HEK293T (cell line): ENCODE data around the gene AMIGO2.

ENCODE experiments used
- CTCF ChIA-PET: fragments of 350-600 bp; formaldehyde crosslinking; extraction: SDS; loops from one replicate; lab custom pipeline; 2021; ENCODE audit warnings: antibody characterized with exemption, inconsistent platforms; lab: Yijun Ruan, JAX
- POLR2A ChIA-PET: fragments of 350-600 bp; formaldehyde crosslinking; extraction: SDS; loops from one replicate; lab custom pipeline; 2020; ENCODE audit warnings: antibody characterized with exemption, inconsistent platforms; lab: Yijun Ruan, JAX
- DNase-seq: peaks from one replicate; pipeline ENCODE4 v3.0.0; 2012; ENCODE audit warnings: mixed read lengths; ENCODE audit errors: extremely low spot score
- ARNT ChIP-seq: fragments of 450-650 bp; IDR thresholded peaks from 2 replicates; pipeline ENCODE4 v1.6.1; 2017; ENCODE audit warnings: mild to moderate bottlenecking
- BHLHE40 ChIP-seq: fragments of 450-650 bp; IDR thresholded peaks from 2 replicates; pipeline ENCODE4 v1.6.1; 2016; ENCODE audit warnings: mild to moderate bottlenecking, moderate library complexity, borderline replicate concordance
- CTBP1 ChIP-seq: fragments of 450-650 bp; IDR thresholded peaks from 2 replicates; pipeline ENCODE4 v1.6.1; 2016; ENCODE audit warnings: borderline replicate concordance
- ELF4 ChIP-seq: fragments of 450-650 bp; IDR thresholded peaks from 2 replicates; pipeline ENCODE4 v1.6.1; 2017; ENCODE audit warnings: antibody characterized with exemption
- FOXA1 ChIP-seq: fragments of 450-650 bp; IDR thresholded peaks from 2 replicates; pipeline ENCODE4 v1.6.1; 2016; ENCODE audit warnings: mild to moderate bottlenecking
- FOXK2 ChIP-seq: fragments of 450-650 bp; IDR thresholded peaks from 2 replicates; pipeline ENCODE4 v1.6.1; 2016; ENCODE audit warnings: mild to moderate bottlenecking
- FOXM1 ChIP-seq: fragments of 450-650 bp; IDR thresholded peaks from 2 replicates; pipeline ENCODE4 v1.6.1; 2017; ENCODE audit warnings: mild to moderate bottlenecking, borderline replicate concordance
- HDGF ChIP-seq: fragments of 450-650 bp; IDR thresholded peaks from 2 replicates; pipeline ENCODE4 v1.6.1; 2017; ENCODE audit warnings: antibody characterized with exemption, borderline replicate concordance
- L3MBTL2 ChIP-seq: fragments of 450-650 bp; conservative IDR thresholded peaks from 2 replicates; pipeline ENCODE4 v1.6.1; 2016; ENCODE audit warnings: mild to moderate bottlenecking
- LEF1 ChIP-seq: fragments of 450-650 bp; IDR thresholded peaks from 2 replicates; pipeline ENCODE4 v1.6.1; 2017; ENCODE audit warnings: mild to moderate bottlenecking, borderline replicate concordance
- NFRKB ChIP-seq: fragments of 450-650 bp; IDR thresholded peaks from 2 replicates; pipeline ENCODE4 v1.6.1; 2016; ENCODE audit warnings: mild to moderate bottlenecking, moderate library complexity
- PKNOX1 ChIP-seq: fragments of 450-650 bp; IDR thresholded peaks from 2 replicates; pipeline ENCODE4 v1.6.1; 2016
- SP1 ChIP-seq: fragments of 450-650 bp; IDR thresholded peaks from 2 replicates; pipeline ENCODE4 v1.6.1; 2017
- SUZ12 ChIP-seq: fragments of 450-650 bp; IDR thresholded peaks from 2 replicates; pipeline ENCODE4 v1.6.1; 2016; ENCODE audit warnings: mild to moderate bottlenecking
- TARDBP ChIP-seq: fragments of 450-650 bp; IDR thresholded peaks from 2 replicates; pipeline ENCODE4 v1.6.1; 2016
- ZNF384 ChIP-seq: fragments of 450-650 bp; IDR thresholded peaks from 2 replicates; pipeline ENCODE4 v1.6.1; 2016

AMIGO2 gene

GRCh38 chr12:47071241-47071852, 8.4 kb downstream of the AMIGO2 start:
- POLR2A ChIA-PET = no interaction called here
- CTCF ChIA-PET = interaction anchor here (0.6 to 1.4 kb wide), 6 partner anchors 8 to 1256 kb away, joined by 3 to 9 read pairs (median 4); partner anchors contain the start of genes AMIGO2 and PCED1B
- DNase-seq = peak; percentile 48
- TF ChIP-seq BHLHE40 (no peak), SUZ12 (no peak), PKNOX1 (peak; percentile 30), NFRKB (no peak), ZNF384 (no peak), FOXK2 (no peak)

GRCh38 chr12:47070310-47070709, 9.4 kb downstream of the AMIGO2 start:
- TF ChIP-seq ELF4 = no peak
- TF ChIP-seq PKNOX1 = no peak
- no peak for TF ChIP-seq CTBP1
- TF ChIP-seq FOXA1 = no peak
- TF ChIP-seq LEF1 = no peak
- no peak for TF ChIP-seq ARNT
- no peak for TF ChIP-seq TARDBP
- TF ChIP-seq HDGF = no peak
- no peak for TF ChIP-seq BHLHE40
- TF ChIP-seq FOXK2 = no peak
- TF ChIP-seq L3MBTL2 = no peak
- no peak for TF ChIP-seq ZNF384
- TF ChIP-seq FOXM1 = no peak
- TF ChIP-seq SUZ12 = no peak
- no peak for DNase-seq
- POLR2A ChIA-PET = no interaction called here
- CTCF ChIA-PET = interaction anchor here (1.0 kb wide), 2 partner anchors 8 to 23 kb away, joined by 3 to 4 read pairs; no protein-coding TSS in a partner anchor

- TF ChIP-seq HDGF = no peak
- TF ChIP-seq TARDBP = no peak
- no peak for TF ChIP-seq FOXA1
- TF ChIP-seq CTBP1 = no peak
- TF ChIP-seq LEF1 = no peak
- TF ChIP-seq SUZ12 = no peak
- TF ChIP-seq ARNT = no peak
- TF ChIP-seq PKNOX1 = no peak
- TF ChIP-seq BHLHE40 = no peak
- TF ChIP-seq FOXM1 = no peak
- CTCF ChIA-PET = no interaction called here
- POLR2A ChIA-PET = interaction anchor here (2.4 kb wide), 1 partner anchor 11 kb away, joined by 7 read pairs; the partner anchor contains the start of genes AMIGO2 and PCED1B
- DNase-seq = no peak
Measured at GRCh38 chr12:47068539-47068938, 11.2 kb downstream of the AMIGO2 start.

- no peak for DNase-seq
- no peak for TF ChIP-seq NFRKB
- TF ChIP-seq SP1 = no peak
- TF ChIP-seq ELF4 = no peak
- no peak for TF ChIP-seq FOXM1
- TF ChIP-seq PKNOX1 = no peak
- TF ChIP-seq SUZ12 = no peak
- no peak for TF ChIP-seq ARNT
- no peak for TF ChIP-seq CTBP1
- TF ChIP-seq ZNF384 = no peak
- no peak for TF ChIP-seq FOXA1
- TF ChIP-seq L3MBTL2 = no peak
- no peak for TF ChIP-seq HDGF
- no peak for TF ChIP-seq BHLHE40
- no peak for TF ChIP-seq FOXK2
- TF ChIP-seq TARDBP = no peak
- TF ChIP-seq LEF1 = no peak
- ChIA-PET CTCF (no interaction called here), POLR2A (interaction anchor here (2.4 kb wide), 1 partner anchor 12 kb away, joined by 7 read pairs; the partner anchor contains the start of genes AMIGO2 and PCED1B)
Measured at GRCh38 chr12:47067771-47068431, 11.9 kb downstream of the AMIGO2 start.

GRCh38 chr12:47067176-47067575, 12.6 kb downstream of the AMIGO2 start:
- CTCF ChIA-PET = interaction anchor here (0.7 kb wide), 1 partner anchor 238 kb away, joined by 4 read pairs; no protein-coding TSS in a partner anchor
- POLR2A ChIA-PET = interaction anchor here (2.4 kb wide), 1 partner anchor 12 kb away, joined by 7 read pairs; the partner anchor contains the start of genes AMIGO2 and PCED1B
- no peak for DNase-seq
- TF ChIP-seq HDGF (no peak), ELF4 (no peak), L3MBTL2 (no peak), PKNOX1 (no peak), FOXM1 (no peak), SUZ12 (no peak), BHLHE40 (no peak), CTBP1 (no peak), FOXK2 (no peak), SP1 (no peak), TARDBP (no peak), FOXA1 (no peak), LEF1 (no peak), NFRKB (no peak), ZNF384 (no peak), ARNT (no peak)
